ENCODE data around the gene HSPA12B.

HSPA12B gene

GRCh38 chr20:3767427-3768341 lies 35.2 kb downstream of the HSPA12B start, which contains the start of gene ADISSP:
Gene ADISSP, minus strand, starts transcription at chr20:3767753. Its CDS starts 7,653 bp downstream, at chr20:3760100.
- DNase-seq, result peak; percentile 97

- DNase-seq, result peak; percentile 51
Measured at GRCh38 chr20:3768342-3769130, 36.1 kb downstream of the HSPA12B start.

- no peak for DNase-seq
Measured at GRCh38 chr20:3771552-3772058, 39.1 kb downstream of the HSPA12B start.

- DNase-seq, result no peak
Measured at GRCh38 chr20:3775457-3776108, 43.1 kb downstream of the HSPA12B start.

GRCh38 chr20:3777381-3777715 lies 44.9 kb downstream of the HSPA12B start:
- no peak for DNase-seq

GRCh38 chr20:3777716-3778629 lies 45.5 kb downstream of the HSPA12B start:
- no peak for DNase-seq

GRCh38 chr20:3778976-3779375 lies 46.5 kb downstream of the HSPA12B start:
- no peak for DNase-seq

GRCh38 chr20:3781153-3781910 lies 48.8 kb downstream of the HSPA12B start, which contains the start of gene SPEF1:
Gene SPEF1, minus strand, starts transcription at chr20:3781448. Its CDS starts 161 bp downstream, at chr20:3781287.
- peak; percentile 85 for DNase-seq

GRCh38 chr20:3782597-3782996 lies 50.1 kb downstream of the HSPA12B start:
- no peak for DNase-seq

- no peak for DNase-seq
Measured at GRCh38 chr20:3783068-3783489, 50.6 kb downstream of the HSPA12B start.

- no peak for DNase-seq
Measured at GRCh38 chr20:3783511-3784195, 51.2 kb downstream of the HSPA12B start.

- no peak for DNase-seq
Measured at GRCh38 chr20:3784216-3784853, 51.9 kb downstream of the HSPA12B start.

GRCh38 chr20:3784863-3785239 lies 52.4 kb downstream of the HSPA12B start:
- DNase-seq, result no peak

GRCh38 chr20:3785240-3786125 lies 53.0 kb downstream of the HSPA12B start:
- peak; percentile 35 for DNase-seq

GRCh38 chr20:3786126-3786484 lies 53.6 kb downstream of the HSPA12B start:
- peak; percentile 35 for DNase-seq

GRCh38 chr20:3786665-3787323 lies 54.3 kb downstream of the HSPA12B start, which contains the start of gene CENPB:
Gene CENPB, minus strand, starts transcription at chr20:3786740. Its CDS starts 257 bp downstream, at chr20:3786483.
- peak; percentile 81 for DNase-seq

- no peak for DNase-seq
Measured at GRCh38 chr20:3787324-3788014, 55.0 kb downstream of the HSPA12B start.

Data from NCI-H2029 (cell line).